Femur (tissue), 1 donor: ENCODE data around the gene UPK3B.
A peak's percentile ranks its signal among the peaks of the same experiment; 100 is the strongest.
"Not testable (repeated sequence)": the region's sequence is repeated elsewhere in the genome, so short reads cannot be mapped to it uniquely, and the experiment has no call there.

Experiments
- DNase-seq: peaks from one replicate; pipeline ENCODE4 v3.0.0-alpha.2; 2017

The UPK3B gene

DNA sequence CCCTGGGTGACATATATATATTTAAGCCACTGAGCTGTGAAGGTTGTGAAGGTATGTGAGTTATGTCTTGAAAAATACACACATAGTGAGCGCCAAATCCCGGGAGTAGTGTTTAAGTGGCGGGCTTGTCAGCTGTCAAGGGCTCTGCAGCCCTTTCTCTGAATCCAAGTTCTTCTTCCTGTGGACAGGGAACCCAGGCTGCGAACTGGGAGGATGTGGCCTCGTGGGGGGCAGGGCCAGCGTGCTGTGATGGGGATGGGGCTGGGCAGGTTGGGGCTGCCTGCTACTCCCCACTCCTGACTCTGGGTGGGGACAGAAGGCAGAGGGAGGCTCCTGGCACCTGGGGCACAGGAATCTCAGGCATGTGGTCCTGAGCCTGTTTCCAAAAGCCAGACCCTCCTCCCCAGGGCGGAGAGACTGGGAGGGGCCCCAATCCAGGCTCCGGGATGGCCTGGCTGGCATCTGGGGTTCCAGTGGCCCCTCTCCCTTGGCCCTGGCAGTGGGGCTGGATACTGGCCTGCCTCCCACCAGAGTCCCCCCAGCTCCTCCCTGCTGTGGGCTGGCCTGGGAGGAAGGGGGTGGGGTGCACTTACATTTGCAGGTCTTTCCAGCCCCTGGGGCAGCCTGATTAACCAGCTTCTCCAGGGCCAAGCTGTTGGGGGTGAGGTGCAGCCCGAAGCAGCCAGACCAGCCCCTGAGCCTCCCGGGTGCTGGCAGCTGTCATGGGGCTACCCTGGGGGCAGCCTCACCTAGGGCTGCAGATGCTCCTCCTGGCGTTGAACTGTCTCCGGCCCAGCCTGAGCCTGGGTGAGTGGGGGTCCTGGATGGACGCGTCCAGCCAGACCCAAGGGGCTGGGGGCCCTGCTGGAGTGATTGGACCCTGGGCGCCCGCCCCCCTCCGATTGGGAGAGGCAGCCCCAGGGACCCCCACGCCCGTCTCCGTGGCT is at the start of gene UPK3B:
Gene UPK3B, plus strand, starts transcription at position 622 of the 947 bp plus-strand sequence. Its CDS starts 101 bp downstream, at position 723.
- peak; percentile 19 for DNase-seq

DNA sequence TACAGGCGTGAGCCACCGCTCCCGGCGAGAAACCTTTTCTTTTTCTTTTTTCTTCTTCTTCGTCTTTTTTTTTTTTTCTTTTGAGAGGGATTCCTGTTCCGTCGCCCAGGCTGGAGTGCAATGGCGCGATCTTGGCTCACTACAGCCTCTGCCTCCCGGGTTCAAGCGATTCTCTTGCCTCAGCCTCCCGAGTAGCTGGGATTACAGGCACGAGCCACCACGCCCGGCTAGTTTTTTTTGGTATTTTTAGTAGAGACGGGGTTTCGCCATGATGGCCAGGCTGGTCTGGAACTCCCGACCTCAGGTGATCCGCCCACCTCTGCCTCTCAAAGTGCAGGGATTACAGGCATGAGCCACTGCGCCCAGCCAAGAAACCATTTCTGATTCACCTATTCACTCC is 49.6 kb upstream of the UPK3B start:
- not testable (repeated sequence) for DNase-seq

DNA sequence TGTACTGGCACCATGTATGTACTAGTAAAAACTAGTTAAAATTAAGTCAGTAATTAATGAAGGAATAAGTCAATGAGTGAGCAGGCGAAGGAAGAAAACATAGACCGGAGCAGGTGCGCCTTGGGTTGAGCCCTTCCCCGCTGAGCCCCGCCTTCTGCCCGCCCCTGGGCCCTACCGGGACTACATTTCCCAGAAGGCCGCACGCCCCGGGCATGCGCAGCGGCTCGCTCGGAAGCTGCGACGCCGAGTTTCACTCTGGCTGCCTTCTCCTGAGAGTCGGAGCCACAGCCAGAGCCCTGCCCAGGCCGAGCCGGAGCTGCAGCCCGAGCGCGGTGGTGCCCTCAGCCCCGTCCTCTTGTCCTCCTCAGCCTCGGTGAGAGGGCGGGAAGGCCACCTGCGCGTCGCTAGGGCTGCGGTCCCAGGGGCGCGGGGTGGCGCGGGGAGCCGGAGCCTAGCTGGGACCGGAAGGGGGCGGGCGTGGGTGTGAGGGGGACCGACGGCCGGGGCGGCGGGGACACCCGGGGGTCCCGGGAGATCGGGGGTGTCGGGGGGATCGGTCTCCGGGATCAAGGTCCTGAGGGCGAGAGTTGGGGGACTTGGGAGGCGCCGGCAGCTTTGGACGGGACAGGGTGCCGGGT is 48.8 kb upstream of the UPK3B start, which contains the start of gene DTX2:
Gene DTX2, plus strand, starts transcription at position 246 of the 638 bp plus-strand sequence. CDS start 18,801 bp downstream, outside the sequence.
- not testable (repeated sequence) for DNase-seq

DNA sequence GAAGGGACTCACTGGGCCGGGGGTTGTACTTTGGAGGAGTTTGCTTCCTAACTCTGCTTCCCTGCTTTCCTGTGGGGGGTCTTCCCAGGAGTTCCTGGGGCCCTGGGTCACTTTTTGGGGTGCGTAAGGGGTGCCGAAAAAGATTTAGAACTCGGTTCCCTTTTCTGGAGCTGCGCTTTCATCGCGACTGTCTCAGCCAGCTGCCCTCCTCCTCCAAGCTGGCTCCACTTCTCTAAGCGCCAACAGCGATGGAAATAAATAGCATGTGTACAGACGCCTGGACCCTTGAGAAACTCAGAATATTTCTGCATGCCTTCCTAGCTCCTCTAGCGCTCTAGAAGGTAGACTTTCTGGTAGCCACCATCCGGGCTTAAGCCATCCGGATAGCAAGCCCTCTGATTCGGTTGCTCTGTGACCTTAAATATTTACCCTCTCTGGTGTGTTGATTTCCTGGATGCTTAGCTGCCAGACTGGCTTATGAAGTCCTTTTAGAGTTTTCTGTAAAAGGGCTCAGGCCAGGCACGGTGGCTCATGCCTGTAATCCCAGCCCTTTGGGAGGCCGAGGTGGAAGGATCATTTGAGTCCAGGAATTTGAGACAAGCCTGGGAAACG is 48.0 kb upstream of the UPK3B start:
- DNase-seq, result not testable (repeated sequence)

DNA sequence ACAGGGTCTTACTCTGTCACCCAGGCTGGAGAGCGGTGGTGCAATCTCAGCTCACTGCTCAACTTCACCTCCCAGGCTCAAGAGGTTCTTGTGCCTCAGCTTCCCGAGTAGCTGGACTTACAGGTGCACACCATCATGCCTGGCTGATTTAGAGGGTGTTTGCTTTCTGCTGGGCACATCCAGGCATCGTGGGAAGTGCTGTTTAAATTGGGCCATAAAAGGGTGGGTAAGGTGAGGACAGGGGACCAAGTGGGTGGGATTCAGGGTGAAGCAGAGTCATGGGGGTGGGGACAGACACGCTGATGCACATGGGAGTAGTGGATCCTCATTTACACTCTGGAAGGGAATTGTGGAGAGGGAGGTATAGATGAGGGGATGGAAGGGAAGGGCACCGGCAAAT is 45.4 kb upstream of the UPK3B start:
- not testable (repeated sequence) for DNase-seq

DNA sequence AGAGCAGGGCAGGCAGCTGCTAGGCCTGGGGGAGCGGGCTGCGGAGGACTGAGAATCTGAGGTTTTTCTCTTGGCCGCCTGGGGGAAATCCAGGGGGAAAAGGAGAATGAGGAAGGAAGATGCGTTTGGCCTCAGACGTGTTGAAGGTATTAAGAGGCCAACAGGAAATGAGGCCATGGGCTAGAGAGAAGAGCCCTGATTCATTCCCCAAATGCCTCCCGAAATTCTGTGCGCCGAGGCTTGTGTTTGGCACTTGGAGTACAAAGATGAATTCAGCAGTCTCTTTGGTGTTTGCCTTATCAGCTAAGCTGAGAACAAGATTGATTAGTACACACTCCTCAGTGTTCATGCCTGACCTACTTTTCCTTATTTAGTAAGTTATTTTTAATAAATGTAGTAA is 44.4 kb upstream of the UPK3B start:
- not testable (repeated sequence) for DNase-seq

DNA sequence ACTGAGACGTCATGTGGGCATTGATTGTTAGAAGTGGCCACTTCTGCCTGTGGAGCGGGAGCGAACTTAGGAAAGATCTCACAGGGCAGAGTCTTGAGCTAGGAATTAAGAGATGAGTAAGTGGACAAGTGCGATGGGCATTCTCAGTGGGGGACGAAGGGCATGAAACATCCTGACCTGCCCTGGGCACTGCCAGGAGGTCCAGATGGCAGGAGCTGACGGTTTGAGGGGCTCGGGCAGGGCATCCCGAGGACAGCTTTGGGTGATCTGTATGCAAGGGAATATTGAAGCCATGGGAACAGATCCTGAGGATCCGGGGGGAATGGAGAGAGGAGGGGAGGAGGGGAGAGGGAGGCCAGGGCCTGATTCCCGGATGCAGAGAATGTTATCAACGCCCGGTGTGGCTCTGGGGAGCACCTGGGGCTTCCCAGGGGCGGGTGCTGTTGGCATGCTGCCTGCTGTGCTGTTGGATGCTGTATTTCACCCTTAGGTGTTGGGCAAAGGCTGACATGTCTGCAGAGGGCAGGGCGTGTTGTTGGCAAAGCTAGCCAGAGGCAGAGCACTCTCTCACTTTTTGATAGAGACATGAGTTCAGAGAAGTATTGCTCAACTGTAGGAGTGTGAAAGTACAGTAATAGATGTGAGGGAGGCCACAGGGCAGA is 42.5 kb upstream of the UPK3B start:
- not testable (repeated sequence) for DNase-seq

DNA sequence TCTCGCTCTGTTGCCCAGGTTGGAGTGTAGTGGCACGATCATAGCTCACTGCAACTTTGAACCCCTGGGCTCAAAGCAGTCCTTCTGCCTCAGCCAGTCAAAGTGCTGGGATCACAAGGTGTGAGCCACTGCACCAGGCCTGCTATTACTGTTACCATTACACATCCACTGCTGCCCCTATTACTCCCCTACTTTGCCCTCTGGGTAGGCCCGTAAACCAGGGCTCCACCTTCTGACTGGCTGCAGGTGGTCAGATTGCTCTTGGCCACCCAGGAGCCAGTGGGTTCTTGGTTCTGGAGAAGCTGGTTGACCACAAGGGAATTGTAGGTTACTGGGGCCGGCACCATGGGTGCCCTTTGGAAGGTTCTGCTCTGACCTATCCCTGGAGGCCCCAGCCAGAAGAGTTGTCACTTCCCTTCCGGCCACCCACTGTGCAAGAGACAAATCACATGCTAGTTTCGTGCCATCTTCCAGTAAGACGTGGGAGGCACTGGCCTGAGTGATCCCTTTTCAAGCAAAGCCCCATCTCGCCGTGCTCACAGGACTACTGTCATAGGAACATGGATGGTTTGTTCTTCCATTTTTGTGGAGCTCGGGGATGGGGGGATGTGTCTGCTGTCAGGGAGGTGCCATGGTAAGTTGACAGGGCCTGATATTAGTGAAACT is 38.7 kb upstream of the UPK3B start:
- DNase-seq, result not testable (repeated sequence)

DNA sequence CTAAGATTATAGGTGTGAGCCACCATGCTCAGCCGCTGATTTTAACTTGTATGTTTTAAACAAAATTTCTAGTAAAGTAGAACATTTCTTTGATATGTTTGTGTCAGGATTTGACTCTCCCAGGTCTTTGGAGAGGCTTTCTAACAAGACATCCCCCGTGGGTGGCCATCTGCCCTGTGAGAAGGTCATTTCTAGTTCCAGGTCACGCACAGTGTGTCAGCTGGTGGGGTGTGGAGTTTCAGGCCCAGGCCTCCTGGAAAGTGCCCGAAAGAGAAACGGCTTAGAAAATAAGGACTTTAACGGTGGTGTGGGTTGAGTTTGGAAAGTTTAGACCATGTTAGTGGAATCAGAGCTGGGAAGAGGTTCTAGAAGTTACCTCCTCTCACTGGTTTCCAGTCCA is 37.3 kb upstream of the UPK3B start:
- DNase-seq, result not testable (repeated sequence)

DNA sequence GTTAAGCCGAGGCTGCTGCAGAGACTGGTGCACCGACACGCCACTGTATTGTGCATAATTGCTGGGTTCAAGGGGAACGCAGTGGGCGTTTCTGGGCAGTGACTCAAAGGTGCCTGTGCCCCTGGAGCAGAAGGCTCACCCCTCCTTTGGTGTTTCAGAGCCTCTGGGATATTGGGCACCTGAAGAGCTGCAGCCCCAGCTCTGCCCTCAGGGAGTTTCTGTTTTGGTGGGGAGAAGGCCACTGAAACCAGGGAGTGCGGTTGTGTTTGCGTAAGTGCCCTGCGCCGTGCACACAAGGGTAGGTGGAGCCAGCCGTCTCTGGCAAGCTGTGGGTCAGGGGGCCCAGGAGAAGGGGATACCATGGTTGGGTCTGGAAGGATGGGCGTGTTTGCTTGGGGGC is 34.1 kb upstream of the UPK3B start:
- not testable (repeated sequence) for DNase-seq

DNA sequence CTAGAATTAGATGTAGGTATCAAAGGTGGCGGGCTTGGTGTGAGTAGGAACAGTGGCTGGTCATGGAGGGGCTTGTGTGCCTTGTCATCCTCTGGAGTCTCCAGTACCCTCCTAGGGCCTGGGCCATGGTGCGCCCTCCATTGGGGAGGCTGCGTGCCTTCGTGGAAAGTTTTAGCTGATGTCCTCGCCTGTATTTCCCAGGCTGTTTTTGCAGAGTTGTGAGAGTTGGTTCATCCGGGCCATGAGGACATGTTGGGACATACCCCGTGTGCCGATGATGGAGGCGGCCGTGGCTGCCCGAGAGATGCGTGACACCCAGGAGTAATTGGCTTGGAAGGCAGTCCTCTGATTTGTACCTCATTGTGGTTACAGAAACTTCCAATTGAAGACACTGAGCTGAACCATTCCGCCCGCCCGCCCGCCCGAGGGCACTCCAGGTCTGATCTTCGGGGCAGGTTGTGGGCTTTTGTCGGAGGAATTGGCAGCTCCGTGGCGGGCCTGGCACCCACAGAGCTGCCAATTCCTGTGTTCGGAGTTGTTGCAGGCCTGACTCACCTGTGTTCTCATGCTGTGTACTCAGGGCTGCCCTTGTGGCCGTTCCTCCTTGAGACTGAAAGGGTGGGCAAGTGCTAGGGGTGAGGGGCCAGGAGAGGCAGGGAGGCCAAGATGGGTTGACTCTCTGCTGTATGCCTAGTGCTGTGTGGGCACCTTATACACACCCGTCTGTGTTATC is 33.4 kb upstream of the UPK3B start:
- DNase-seq, result not testable (repeated sequence)

DNA sequence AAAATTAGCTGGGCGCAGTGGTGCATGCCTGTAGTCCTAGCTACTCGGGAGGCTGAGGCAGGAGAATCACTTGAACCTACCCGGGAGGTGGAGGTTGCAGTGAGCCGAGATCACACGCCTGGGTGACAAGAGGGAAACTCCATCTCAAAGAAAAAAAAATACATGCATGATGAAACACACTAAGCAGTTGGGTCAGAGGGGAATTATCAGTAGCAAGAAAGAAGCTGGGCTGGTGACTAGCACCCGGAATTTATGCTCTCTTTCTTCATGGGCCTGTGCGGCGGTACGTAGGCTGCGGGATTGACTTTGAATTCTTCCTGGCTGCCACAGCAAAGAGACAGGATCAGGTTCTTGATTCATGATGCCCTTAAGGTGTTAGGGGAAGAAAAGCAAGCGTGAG is 30.7 kb upstream of the UPK3B start:
- DNase-seq, result not testable (repeated sequence)

DNA sequence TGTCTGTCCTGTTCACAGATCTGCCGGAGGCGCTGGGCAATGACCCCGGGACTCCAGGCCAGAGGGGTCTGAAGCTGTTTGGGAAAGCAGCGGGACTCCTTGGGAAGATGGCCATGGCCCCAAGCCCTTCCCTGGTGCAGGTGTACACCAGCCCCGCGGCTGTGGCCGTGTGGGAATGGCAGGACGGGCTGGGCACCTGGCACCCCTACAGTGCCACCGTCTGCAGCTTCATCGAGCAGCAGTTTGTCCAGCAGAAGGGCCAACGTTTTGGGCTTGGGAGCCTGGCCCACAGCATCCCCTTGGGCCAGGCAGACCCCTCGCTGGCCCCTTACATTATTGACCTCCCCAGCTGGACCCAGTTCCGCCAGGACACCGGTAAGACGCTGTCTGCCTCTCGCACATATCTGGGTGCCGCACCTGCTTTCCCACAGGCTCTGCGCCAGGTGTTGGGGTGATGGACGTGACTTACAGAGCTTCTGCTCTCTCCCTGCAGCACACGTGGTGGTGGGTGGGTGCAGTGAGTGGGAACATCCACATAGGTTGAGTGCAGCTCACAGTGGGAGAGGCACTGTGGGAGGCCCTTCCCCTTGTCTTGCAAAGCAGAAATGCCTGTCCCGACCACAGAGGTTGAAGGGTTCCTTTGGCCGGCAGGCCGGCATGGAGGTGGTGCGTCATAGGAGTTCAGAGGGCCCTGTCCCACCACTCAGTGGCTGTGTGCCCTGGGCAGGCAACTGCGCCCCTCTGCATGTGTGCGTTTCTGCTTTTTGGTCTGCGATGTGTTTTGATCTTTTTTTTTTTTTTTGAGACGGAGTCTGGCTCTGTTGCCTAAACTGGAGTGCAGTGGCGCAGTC is 29.7 kb upstream of the UPK3B start:
- not testable (repeated sequence) for DNase-seq

DNA sequence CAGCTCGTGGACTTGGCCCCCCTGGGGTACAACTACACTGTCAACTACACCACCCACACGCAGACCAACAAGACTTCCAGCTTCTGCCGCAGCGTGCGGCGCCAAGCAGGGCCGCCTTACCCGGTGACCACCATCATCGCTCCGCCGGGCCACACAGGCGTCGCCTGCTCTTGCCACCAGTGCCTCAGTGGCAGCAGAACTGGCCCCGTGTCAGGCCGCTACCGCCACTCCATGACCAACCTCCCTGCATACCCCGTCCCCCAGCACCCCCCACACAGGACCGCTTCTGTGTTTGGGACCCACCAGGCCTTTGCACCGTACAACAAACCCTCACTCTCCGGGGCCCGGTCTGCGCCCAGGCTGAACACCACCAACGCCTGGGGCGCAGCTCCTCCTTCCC is 27.7 kb upstream of the UPK3B start:
- not testable (repeated sequence) for DNase-seq

DNA sequence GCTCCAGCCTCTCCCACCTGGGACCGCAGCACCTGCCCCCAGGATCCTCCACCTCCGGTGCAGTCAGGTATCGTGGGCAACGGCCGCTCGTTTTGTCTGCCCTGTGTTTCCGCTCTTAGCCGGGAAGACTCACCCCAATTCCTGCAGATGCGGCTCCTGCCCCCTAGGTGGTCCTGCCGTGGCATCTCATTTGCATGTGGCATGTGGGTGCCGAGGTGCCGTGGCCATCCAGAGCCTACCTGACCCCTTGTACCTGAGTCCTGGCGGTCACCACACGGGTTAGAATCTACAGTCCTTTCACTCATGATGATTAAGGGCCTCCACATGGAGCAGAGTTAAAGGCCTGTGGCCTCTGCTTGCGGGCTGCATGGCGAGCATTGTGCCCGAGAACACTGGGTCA is 27.3 kb upstream of the UPK3B start:
- not testable (repeated sequence) for DNase-seq

DNA sequence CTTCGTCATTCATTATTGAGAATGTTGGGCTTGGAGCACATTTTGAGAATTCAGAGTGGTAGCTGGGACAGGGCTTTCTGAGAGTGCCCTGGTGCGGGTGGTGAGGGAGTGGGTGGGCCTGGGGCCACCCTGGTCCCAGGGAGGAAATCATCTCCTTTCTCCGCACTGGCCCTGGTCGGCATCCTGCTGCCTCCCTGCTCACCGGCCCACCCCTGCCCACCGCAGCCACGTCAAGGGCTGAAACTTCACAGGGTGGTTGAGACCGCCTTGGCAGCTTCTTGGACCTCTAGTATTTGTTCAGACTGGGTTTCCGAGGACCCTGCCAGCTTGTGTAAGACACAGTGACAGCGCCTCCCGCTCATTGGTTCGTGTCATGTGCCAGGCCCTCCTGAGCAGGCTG is 25.9 kb upstream of the UPK3B start:
- DNase-seq, result not testable (repeated sequence)

DNA sequence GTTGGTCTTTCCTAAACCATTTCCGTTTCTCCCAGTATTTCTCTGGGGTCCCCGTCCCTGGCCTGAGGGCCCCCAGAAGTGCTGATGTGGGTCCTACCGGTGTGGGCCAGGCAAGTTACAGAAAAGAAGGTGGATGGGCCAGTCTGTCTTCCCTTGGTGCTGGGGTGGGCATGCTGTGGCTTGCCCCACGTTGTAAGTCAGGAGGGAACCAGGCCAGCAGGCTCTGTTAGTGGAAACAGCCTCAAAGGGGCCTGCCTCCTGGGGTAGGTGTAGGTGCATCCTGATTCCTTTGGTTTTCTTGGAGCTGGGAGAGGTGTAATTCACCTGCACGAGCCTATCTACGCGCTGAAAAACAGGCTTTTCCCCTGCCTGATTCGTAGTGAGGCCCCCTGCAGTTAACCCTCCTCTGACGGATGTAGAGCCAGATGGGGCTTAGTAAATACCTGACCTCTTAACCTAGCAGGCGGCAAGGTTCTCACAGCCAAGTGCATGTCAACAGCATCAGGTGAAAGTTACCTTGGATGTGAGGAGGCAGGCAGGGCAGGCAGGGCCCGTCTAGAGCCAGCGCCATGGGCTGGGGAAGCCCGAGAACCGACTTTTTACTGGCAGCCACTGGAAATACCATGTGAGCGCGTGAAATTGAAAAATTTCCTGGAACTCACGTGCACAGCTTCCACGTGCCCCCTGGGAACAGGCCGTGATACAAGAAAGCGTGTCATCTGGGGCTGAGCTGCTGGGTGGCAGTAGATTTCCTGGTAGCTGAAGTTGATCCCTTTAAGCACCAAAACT is 24.3 kb upstream of the UPK3B start:
- not testable (repeated sequence) for DNase-seq

DNA sequence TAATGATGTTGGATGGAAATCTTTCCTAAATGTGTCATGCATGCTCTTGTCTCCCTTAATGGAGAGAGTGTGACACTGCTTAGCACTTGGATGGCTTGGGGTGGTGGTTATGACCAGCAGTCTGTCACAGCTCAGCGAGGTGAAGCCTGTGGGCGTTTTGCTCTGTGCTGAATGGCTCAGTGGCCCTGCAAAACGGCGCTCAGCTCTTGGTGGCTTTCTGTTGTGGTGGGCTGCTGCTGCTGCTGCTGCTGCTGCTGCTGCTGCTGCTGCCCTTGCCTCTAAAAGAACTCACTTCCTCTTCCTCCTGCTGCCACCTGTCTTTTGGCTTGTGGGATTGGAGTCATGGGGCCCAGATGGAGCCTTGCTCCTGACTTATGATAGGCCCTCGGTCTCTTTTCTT is 23.7 kb upstream of the UPK3B start:
- not testable (repeated sequence) for DNase-seq

DNA sequence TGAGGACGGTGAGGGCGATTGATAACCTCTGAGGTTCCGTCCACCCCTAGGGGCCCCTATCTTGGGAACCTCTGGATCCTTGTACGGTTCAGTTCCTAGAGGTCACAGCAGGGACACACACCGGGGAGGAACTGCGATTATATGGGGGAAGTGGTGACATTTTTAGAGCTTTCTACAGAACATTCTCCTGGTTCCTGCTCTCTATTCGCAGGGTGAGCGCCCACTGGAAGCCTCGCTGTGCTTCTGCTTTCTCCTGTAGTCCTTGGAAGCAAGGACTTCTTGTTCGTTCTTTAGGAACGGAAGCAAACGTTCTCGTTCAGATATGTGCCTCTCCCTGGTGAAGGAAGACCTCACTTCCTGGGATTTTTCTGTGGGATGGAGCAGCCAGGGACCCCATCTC is 22.4 kb upstream of the UPK3B start:
- not testable (repeated sequence) for DNase-seq

DNA sequence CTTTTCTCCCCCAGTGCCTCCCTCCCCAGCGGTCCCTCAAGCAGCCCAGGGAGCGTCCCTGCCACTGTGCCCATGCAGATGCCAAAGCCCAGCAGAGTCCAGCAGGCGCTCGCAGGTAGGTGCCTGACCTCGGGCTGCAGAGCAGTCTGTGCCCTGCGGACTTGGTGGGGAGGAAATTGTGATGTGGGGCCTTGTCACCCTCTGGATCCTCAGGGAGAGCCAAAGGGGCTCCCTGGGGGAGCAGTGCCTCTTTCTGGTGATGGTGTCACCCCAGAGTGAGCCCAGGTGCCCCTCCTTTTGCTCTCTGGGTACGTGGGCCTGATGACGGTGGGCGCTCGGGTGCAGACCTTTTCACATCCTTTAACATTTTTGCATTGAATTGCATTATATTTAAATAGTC is 18.2 kb upstream of the UPK3B start:
- DNase-seq, result not testable (repeated sequence)
